ENCODE measurements around the gene SLC2A8.

SLC2A8 gene

GRCh38 chr9:127380479-127380878, 16.5 kb upstream of the SLC2A8 start:
- no peak for TF ChIP-seq CTCF (conservative IDR thresholded peaks at IDR 0.05; ENCODE audit: control insufficient read depth, insufficient read depth, low read depth, low read length)
- no peak for DNase-seq (ENCODE audit: low read depth)
- H3K4me3 ChIP-seq (ENCODE audit: control insufficient read depth, low read depth, low read length) = no peak overlapping the region

GRCh38 chr9:127382541-127382940, 14.4 kb upstream of the SLC2A8 start:
- no peak for TF ChIP-seq CTCF (conservative IDR thresholded peaks at IDR 0.05; ENCODE audit: control insufficient read depth, insufficient read depth, low read depth, low read length)
- no peak for DNase-seq (ENCODE audit: low read depth)
- H3K4me3 ChIP-seq (ENCODE audit: control insufficient read depth, low read depth, low read length) = no peak overlapping the region

- DNase-seq (ENCODE audit: low read depth) = no peak
- TF ChIP-seq CTCF (conservative IDR thresholded peaks at IDR 0.05; ENCODE audit: control insufficient read depth, insufficient read depth, low read depth, low read length) = no peak
- no peak overlapping the region for H3K4me3 ChIP-seq (ENCODE audit: control insufficient read depth, low read depth, low read length)
Measured at GRCh38 chr9:127384016-127384730, 12.8 kb upstream of the SLC2A8 start.

- H3K4me3 ChIP-seq (ENCODE audit: control insufficient read depth, low read depth, low read length) = no peak overlapping the region
- DNase-seq (ENCODE audit: low read depth) = no peak
- TF ChIP-seq CTCF (conservative IDR thresholded peaks at IDR 0.05; ENCODE audit: control insufficient read depth, insufficient read depth, low read depth, low read length) = no peak
Measured at GRCh38 chr9:127384901-127385300, 12.1 kb upstream of the SLC2A8 start.

GRCh38 chr9:127386249-127386648, 10.7 kb upstream of the SLC2A8 start:
- H3K4me3 ChIP-seq (ENCODE audit: control insufficient read depth, low read depth, low read length) = no peak overlapping the region
- no peak for TF ChIP-seq CTCF (conservative IDR thresholded peaks at IDR 0.05; ENCODE audit: control insufficient read depth, insufficient read depth, low read depth, low read length)
- no peak for DNase-seq (ENCODE audit: low read depth)

GRCh38 chr9:127386981-127387380, 10.0 kb upstream of the SLC2A8 start:
- DNase-seq (ENCODE audit: low read depth) = no peak
- no peak for TF ChIP-seq CTCF (conservative IDR thresholded peaks at IDR 0.05; ENCODE audit: control insufficient read depth, insufficient read depth, low read depth, low read length)
- no peak overlapping the region for H3K4me3 ChIP-seq (ENCODE audit: control insufficient read depth, low read depth, low read length)
